ENCODE data around the gene GPR132. TPM values are rescaled to one million over a fixed set of nuclear protein-coding genes. Genes with fewer than 3 reads are reported as not detected.
"Not testable (repeated sequence)": the region's sequence is repeated elsewhere in the genome, so short reads cannot be mapped to it uniquely, and the experiment has no call there.

The GPR132 gene
- total RNA-seq, 2 donors from 2014 or later: 1.0 TPM

DNA sequence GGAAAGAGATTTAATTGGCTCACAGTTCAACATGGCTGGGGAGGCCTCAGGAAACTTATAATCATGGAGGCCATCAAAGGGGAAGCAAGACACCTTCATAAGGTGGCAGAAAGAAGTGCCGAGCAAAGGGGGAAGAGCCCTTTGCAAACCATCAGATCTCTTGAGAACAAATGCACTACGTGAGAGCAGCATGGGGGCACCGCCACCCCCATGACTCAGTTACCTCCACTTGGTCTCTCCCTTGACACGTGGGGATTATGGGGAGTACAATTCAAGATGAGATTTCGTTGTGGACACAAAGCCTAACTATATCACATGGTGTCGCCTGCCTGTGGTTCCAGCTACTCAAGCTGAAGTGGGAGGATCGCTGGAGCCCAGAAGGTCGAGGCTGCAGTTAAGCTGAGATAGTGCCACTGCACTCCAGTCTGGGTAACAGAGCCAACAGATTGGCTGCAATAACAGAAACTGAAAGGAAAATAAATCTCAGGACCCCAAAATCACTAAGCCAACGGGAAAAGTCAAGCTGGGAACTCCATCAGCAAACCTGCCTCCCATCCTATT lies 34.3 kb downstream of the GPR132 start:
- TF ChIP-seq, protein P1, sequence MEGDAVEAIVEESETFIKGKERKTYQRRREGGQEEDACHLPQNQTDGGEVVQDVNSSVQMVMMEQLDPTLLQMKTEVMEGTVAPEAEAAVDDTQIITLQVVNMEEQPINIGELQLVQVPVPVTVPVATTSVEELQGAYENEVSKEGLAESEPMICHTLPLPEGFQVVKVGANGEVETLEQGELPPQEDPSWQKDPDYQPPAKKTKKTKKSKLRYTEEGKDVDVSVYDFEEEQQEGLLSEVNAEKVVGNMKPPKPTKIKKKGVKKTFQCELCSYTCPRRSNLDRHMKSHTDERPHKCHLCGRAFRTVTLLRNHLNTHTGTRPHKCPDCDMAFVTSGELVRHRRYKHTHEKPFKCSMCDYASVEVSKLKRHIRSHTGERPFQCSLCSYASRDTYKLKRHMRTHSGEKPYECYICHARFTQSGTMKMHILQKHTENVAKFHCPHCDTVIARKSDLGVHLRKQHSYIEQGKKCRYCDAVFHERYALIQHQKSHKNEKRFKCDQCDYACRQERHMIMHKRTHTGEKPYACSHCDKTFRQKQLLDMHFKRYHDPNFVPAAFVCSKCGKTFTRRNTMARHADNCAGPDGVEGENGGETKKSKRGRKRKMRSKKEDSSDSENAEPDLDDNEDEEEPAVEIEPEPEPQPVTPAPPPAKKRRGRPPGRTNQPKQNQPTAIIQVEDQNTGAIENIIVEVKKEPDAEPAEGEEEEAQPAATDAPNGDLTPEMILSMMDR (IDR thresholded peaks at IDR 0.05): no peak
- H3K9ac ChIP-seq (ENCODE audit: low read depth in 2 of 2, low read length in 2 of 2): no peak overlapping the region
- H3K4me1 ChIP-seq: no peaks in the 10 kb centered on the region

DNA sequence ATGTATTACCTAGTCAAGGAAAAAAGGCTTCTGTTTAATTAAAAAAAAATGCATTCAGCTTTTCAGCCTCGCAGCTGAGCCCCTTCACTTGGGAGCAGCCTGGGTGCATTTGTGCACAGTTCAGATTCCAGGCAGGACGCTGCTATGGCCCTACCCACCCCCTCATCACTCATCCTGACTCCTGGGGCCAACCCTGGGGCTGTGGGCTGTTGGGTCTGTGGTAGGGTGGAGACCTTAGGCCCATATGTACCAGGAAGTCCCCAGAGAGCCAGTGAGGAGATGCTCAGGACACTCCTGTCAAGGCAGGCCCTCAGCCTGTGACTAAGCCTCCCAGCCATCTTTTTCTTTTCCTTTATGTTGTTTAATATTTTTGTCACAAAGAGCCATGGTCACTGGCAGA lies 35.0 kb downstream of the GPR132 start:
- DNase-seq: no peak
- no peak overlapping the region for H3K9ac ChIP-seq (ENCODE audit: low read depth in 2 of 2, low read length in 2 of 2)
- intact Hi-C loops (cut with DNase I): no loop called here
- H3K36me3 ChIP-seq: no peaks in the 10 kb centered on the region
- no peak overlapping the region for H3K4me3 ChIP-seq
- no peaks in the 10 kb centered on the region for H3K9me3 ChIP-seq
- TF ChIP-seq, protein P1 (IDR thresholded peaks at IDR 0.05): no peak
- no peak overlapping the region for H3K27ac ChIP-seq
- no peaks in the 10 kb centered on the region for H3K4me1 ChIP-seq
- no peaks in the 10 kb centered on the region for H3K27me3 ChIP-seq

More for the DNA sequence above, 34.3 kb downstream of the GPR132 start:
- Histone ChIP-seq H3K27me3 (no peaks in the 10 kb centered on the region), H3K27ac (no peak overlapping the region), H3K4me3 (no peak overlapping the region), H3K36me3 (no peaks in the 10 kb centered on the region), H3K9me3 (no peaks in the 10 kb centered on the region)
- intact Hi-C loops (cut with DNase I): no loop called here
- no peak for DNase-seq

DNA sequence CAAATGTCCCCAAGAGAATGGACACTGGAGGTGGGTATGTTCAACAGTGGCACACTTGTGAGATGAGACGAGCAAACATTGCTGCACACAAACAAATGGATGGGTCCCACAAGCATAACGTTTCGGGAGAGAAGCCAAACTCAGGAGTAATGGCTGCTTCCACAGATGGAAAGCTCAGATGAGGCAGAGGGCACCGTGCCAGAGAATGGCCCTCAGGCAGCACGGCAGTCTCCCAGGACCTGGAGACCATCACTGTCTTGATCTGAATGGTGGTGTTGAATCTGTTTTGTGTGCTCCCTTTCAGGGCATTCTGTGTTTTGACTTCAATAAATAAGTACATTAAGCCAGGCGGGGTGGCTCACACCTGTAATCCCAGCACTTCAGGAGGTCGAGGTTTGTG lies 35.8 kb downstream of the GPR132 start:
- TF ChIP-seq, protein P1 (IDR thresholded peaks at IDR 0.05): no peak
- no peak overlapping the region for H3K4me3 ChIP-seq
- DNase-seq: no peak
- no peaks in the 10 kb centered on the region for H3K9me3 ChIP-seq
- H3K27ac ChIP-seq: no peak overlapping the region
- H3K9ac ChIP-seq (ENCODE audit: low read depth in 2 of 2, low read length in 2 of 2): no peak overlapping the region
- intact Hi-C loops (cut with DNase I): no loop called here
- no peaks in the 10 kb centered on the region for H3K36me3 ChIP-seq
- H3K4me1 ChIP-seq: no peaks in the 10 kb centered on the region
- no peaks in the 10 kb centered on the region for H3K27me3 ChIP-seq

DNA sequence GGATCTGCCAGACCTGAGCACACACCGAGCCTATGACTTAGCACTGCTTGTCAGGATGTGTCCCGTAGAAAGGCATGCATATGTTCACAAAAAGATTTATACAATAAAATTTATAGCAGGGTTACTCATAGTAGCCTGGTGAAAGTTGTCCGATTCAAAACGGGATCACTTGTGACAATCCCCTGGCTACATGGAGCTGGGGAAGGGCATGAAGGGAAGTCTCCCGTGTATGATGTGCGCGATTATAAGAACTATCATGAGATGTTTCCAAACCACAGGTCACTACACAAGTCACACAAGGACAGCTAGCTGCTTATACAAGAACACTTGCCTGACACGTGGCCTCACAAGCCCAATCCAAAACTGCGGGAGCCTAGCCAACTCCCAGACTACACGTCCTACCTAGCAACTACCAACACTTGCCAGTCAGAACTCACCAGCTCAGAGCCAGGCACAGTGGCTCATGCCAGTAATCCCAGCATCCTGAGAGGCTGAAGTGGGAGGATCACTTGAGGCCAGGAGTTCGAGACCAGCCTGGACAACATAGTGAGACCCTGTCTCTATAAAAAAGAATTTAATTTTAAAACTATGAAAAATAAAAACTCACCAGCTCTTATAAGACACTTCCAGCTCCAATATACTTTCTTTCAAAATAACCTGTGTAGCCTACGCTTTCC lies 36.8 kb downstream of the GPR132 start:
- Histone ChIP-seq H3K4me3 (no peak overlapping the region), H3K27me3 (no peaks in the 10 kb centered on the region), H3K4me1 (no peaks in the 10 kb centered on the region), H3K9ac (ENCODE audit: low read depth in 2 of 2, low read length in 2 of 2) (no peak overlapping the region), H3K9me3 (no peaks in the 10 kb centered on the region), H3K27ac (no peak overlapping the region), H3K36me3 (no peaks in the 10 kb centered on the region)
- no peak for DNase-seq
- TF ChIP-seq, protein P1 (IDR thresholded peaks at IDR 0.05): no peak
- intact Hi-C loops (cut with DNase I): no loop called here

DNA sequence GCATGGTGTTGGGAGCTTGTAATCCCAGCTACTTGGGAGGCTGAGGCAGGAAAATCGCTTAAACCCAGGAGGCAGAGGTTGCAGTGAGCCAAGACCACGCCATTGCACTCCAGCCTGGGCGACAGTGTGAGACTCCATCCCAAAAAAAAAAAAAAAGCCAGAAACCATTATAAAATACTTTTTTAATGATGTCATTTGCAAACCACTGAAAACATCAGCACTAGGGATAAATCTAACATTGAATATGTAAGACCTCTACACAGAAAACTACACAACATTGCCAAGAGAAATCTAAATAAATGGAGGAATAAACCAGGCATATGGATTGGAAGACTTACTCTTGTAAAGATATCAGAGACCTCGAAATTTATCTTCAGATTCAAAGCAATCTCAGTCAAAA lies 37.5 kb downstream of the GPR132 start:
- DNase-seq; H3K9me3 ChIP-seq; intact Hi-C loops (cut with DNase I); H3K4me1 ChIP-seq; H3K36me3 ChIP-seq; H3K27ac ChIP-seq; H3K27me3 ChIP-seq; H3K9ac ChIP-seq (ENCODE audit: low read depth in 2 of 2, low read length in 2 of 2); H3K4me3 ChIP-seq: not testable (repeated sequence)

DNA sequence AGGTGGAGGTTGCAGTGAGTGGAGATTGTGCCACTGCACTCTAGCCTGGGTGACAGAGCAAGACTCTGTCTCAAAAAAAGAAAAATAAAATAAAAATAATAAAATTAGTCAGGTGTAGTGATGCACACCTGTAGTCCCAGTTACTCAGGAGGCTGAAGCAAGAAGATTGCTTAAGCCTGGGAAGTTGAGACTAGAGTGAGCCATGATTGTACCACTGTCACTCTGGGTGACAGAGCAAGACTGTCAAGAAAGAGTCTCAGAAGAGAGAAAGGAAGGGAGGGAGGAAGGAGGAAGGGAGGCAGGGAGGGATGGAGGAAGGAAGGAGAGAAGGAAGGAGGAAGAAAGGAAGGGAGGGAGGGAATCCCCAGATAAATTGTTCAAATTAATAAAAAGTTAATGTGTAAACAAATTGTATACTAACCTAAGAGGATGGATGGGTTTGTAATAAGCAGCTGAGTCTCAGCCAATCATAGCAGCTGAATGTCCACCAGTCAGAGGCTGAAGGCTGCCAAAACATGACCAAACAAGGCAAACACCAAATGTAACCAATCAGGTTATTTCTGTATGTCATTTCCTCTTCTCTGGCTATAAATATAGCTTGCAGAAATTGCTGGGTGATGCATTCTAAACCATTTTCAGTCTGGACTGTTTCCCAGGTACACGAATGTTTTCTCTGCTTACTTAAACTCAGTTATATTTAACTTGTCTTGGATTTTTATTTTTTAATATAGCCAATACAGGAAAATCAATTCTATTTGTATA lies 38.2 kb downstream of the GPR132 start:
- no peak for DNase-seq
- H3K27me3 ChIP-seq: no peaks in the 10 kb centered on the region
- H3K4me3 ChIP-seq: no peak overlapping the region
- TF ChIP-seq, protein P1 (IDR thresholded peaks at IDR 0.05): no peak
- H3K9me3 ChIP-seq: no peaks in the 10 kb centered on the region
- no peaks in the 10 kb centered on the region for H3K4me1 ChIP-seq
- intact Hi-C loops (cut with DNase I): no loop called here
- no peak overlapping the region for H3K27ac ChIP-seq
- no peak overlapping the region for H3K9ac ChIP-seq (ENCODE audit: low read depth in 2 of 2, low read length in 2 of 2)
- H3K36me3 ChIP-seq: no peaks in the 10 kb centered on the region
